T-helper 2 cell (primary cell): ENCODE results near the gene ANKRD22.
A peak's percentile ranks its signal among the peaks of the same experiment; 100 is the strongest.

Experiments used
- DNase-seq, 5 experiments: peaks; one replicate each; pipeline versions ENCODE4 v3.0.0 to v3.0.0-alpha.2; 2012 to 2022

Gene ANKRD22

GRCh38 chr10:88794731-88795130, 56.9 kb downstream of the ANKRD22 start:
- no peak for DNase-seq

- DNase-seq = peak in 2 of 5 experiments; percentile 13 to 78
Measured at GRCh38 chr10:88793712-88794299, 57.8 kb downstream of the ANKRD22 start.

- peak in 2 of 5 experiments; percentile 6 to 38 for DNase-seq
Measured at GRCh38 chr10:88792661-88793060, 59.0 kb downstream of the ANKRD22 start.

GRCh38 chr10:88791924-88792323, 59.7 kb downstream of the ANKRD22 start:
- no peak for DNase-seq

GRCh38 chr10:88788924-88789323, 62.7 kb downstream of the ANKRD22 start:
- no peak for DNase-seq

- no peak for DNase-seq
Measured at GRCh38 chr10:88787463-88787862, 64.2 kb downstream of the ANKRD22 start.

- no peak for DNase-seq
Measured at GRCh38 chr10:88786032-88786770, 65.4 kb downstream of the ANKRD22 start.

GRCh38 chr10:88783724-88784123, 67.9 kb downstream of the ANKRD22 start:
- DNase-seq = no peak

GRCh38 chr10:88782222-88782621, 69.4 kb downstream of the ANKRD22 start:
- DNase-seq = no peak

- no peak for DNase-seq
Measured at GRCh38 chr10:88781206-88781605, 70.4 kb downstream of the ANKRD22 start.
